DMS79 treated with DMSO at 0.1 percent for 48 hours (cell line): ENCODE results near the gene PLEKHH2.
A peak's percentile ranks its signal among the peaks of the same experiment; 100 is the strongest.
"Not testable (repeated sequence)": the region's sequence is repeated elsewhere in the genome, so short reads cannot be mapped to it uniquely, and the experiment has no call there.

Source experiments
- DNase-seq: peaks from one replicate; lab custom pipeline; 2025; lab: John Stamatoyannopoulos, UW

PLEKHH2 gene

DNA sequence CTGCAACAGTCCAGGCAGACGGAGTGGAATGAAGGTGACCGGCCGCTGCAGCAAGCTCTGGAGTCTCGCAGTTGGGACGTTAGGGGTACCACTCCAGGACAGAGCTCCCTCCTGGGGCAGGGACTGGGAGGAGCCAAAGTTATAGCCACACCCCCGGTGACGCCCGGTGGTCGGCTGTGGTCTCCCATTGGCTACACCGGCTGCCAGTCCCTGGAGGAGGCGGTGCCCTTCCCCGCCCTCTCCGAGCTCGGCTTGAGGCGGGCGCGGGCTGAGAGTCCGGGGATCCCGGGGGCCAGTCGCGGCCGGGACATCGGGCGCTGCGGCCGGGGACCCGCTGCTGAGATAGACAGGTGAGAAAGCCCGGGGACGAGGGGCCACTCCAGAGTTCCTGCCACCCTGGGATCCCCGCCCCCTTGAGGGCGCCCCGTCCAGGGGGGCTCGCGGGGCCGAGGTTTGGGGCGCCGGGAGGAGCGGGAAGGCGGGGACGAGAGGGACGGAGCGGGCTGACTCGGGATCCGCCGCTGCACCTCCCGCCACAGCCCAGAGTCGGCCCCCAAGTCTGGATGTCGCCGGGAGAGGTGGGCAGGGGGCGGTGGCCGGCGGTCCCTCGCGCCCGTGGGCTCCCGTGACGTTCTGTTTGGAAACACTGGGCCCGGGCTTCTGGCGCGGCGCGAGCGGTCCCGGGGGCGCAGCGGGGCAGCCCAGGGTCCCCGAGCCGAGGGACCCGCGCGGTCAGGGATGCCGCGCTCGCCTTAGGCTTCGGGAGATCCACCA lies at the start of gene PLEKHH2:
PLEKHH2 (plus strand) TSS at position 231 of the 774 bp plus-strand sequence. CDS start 7,414 bp downstream, outside the sequence.
- DNase-seq, result peak; percentile 55

GRCh38 chr2:43592443-43592842 lies 44.6 kb upstream of the PLEKHH2 start:
- peak; percentile 28 for DNase-seq

GRCh38 chr2:43593254-43593653 lies 43.8 kb upstream of the PLEKHH2 start:
- DNase-seq, result peak; percentile 98

- DNase-seq, result no peak
These were observed 42.2 kb upstream of the PLEKHH2 start for GRCh38 chr2:43594875-43595274.

- peak; percentile 96 for DNase-seq
These were observed 41.3 kb upstream of the PLEKHH2 start, which contains the start of gene THADA for GRCh38 chr2:43595603-43596412. TSS of gene THADA (minus strand) at chr2:43596038. CDS start at chr2:43592392, 3,646 bp downstream.

- not testable (repeated sequence) for DNase-seq
These were observed 36.5 kb upstream of the PLEKHH2 start for GRCh38 chr2:43600596-43600995.

- DNase-seq, result no peak
These were observed 32.4 kb upstream of the PLEKHH2 start for GRCh38 chr2:43604674-43605073.

DNA sequence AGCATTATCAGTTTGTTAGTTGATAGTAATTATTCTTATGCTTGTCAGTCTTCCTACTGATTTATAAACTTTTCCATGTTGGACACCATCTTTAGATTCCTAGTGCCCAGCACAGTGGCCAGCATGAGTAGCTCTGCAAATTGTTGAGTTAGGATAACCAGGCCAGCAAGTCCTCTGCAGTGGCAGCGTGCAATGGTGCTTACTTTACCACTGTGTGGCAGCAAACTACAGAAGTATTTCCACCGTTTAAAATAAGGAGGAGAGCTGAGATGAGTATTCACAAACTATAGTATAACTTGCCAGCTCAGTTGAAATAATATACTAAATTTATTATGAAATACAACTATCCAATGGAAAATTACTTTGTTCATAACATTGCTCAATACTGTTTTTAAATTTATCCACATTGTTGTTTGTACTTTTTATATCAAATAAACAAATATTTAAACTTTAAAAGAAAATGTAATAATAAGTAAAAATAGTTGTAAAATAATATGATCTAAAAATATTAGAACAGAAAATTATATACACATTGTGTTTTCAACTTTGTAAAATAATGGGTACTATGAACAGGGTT lies 31.9 kb upstream of the PLEKHH2 start:
- no peak for DNase-seq

GRCh38 chr2:43605851-43606250 lies 31.2 kb upstream of the PLEKHH2 start:
- no peak for DNase-seq

DNA sequence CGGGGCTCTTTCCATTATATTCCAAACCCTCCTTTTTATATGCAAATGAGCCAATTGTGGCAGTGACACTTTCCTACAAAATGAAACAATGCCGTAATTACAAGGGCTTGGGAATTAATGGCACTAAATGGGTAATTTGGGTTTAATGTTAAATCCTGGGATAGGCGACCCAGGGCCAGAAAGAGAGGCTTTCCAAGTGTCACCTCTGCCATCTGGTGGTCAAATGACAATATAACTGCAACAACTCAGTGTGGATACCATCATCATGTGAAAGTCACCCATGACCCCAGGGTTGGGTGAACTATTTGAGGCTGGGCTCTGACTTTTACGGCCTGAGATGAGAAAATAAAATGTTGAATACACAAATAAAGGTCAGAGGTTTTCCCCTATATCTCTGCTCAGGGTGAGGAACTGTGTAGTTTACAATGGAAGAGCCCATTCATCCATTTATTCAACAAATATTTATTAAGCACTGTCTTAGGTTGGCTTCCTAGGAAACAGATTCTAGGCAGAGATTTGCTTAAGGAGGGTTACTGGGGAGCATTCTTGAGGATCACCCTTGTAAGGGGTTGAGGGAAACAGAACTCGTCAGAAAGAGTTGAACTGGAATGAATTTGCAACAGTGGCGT lies 27.7 kb upstream of the PLEKHH2 start:
- peak; percentile 56 for DNase-seq

GRCh38 chr2:43610361-43610760 lies 26.7 kb upstream of the PLEKHH2 start:
- DNase-seq, result no peak

GRCh38 chr2:43611987-43612894 lies 24.8 kb upstream of the PLEKHH2 start:
- DNase-seq, result peak; percentile 27

- DNase-seq, result no peak
These were observed 24.1 kb upstream of the PLEKHH2 start for GRCh38 chr2:43612944-43613343.

- DNase-seq, result no peak
These were observed 19.9 kb upstream of the PLEKHH2 start for GRCh38 chr2:43616967-43617680.

- no peak for DNase-seq
These were observed 17.5 kb upstream of the PLEKHH2 start for GRCh38 chr2:43619511-43619910.

GRCh38 chr2:43622931-43623451 lies 14.1 kb upstream of the PLEKHH2 start:
- no peak for DNase-seq

DNA sequence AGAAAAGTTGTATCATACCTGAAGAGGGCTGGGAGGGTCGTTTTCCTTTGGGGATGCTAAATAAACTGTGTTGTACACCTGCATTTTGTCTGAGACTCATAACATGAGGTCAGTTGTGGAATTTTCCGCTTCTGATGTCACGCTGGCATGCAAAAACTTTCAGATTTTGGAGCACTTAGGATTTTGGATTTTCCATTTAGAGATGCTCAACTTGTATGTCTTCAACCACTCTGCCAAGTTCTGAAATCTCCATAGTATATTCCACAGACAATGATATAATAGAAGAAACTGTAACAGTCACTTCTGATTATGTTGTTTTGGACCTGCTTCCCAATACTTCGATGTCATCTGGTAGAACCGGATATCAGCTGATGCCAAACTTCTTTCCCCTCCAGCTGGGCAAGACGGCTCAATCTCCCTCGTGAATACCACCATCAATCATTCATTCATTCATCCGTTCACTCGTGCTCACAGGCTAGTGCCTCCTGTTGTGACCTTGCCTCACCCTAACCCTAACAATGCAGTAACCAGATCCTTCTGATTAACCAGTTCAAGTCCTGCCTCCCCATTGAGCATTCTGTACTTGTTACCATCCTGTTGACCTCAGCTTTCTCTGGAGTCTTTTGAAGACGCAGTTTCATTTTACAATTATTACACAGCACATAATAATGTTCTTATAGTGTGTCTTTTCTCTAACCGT lies 5.3 kb upstream of the PLEKHH2 start:
- DNase-seq, result no peak

- DNase-seq, result peak; percentile 19
These were observed 2.3 kb upstream of the PLEKHH2 start for GRCh38 chr2:43634604-43635306.

DNA sequence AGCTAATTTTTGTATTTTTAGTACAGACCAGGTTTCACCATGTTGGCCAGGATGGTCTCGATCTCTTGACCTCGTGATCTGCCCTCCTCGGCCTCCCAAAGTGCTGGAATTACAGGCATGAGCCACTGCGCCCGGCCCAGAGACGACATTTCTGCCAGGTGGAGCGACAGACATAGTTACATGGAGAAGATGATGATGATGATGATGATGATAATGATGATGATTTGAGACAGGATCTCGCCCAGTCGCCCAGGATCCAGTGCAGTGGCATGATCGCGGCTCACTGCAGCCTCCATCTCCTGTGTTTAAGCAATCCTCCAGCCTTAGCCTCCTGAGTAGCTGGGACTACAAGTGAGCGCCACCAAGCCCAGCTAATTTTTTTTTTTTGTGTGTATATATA lies 907 bp upstream of the PLEKHH2 start:
- not testable (repeated sequence) for DNase-seq
